ENCODE data around the gene AURKA.
"Not testable (repeated sequence)": the region's sequence is repeated elsewhere in the genome, so short reads cannot be mapped to it uniquely, and the experiment has no call there.

AURKA gene

GRCh38 chr20:56420940-56421688, 29.1 kb upstream of the AURKA start:
- no peak for DNase-seq

GRCh38 chr20:56420028-56420427, 28.0 kb upstream of the AURKA start:
- no peak for DNase-seq

GRCh38 chr20:56418385-56418861, 26.4 kb upstream of the AURKA start:
- DNase-seq = no peak

GRCh38 chr20:56417911-56418310, 25.9 kb upstream of the AURKA start:
- DNase-seq = no peak

- no peak for DNase-seq
These were observed 25.4 kb upstream of the AURKA start for GRCh38 chr20:56417402-56417801.

GRCh38 chr20:56414842-56415765, 23.1 kb upstream of the AURKA start:
- no peak for DNase-seq

GRCh38 chr20:56412949-56413348, 20.9 kb upstream of the AURKA start:
- no peak for DNase-seq

- DNase-seq = no peak
These were observed 20.4 kb upstream of the AURKA start for GRCh38 chr20:56412473-56412790.

- DNase-seq = no peak
These were observed 19.9 kb upstream of the AURKA start, which contains the start of gene CASS4 for GRCh38 chr20:56411759-56412472. CASS4 (plus strand) TSS chr20:56412260; CDS start chr20:56412459, 199 bp downstream.

- DNase-seq = not testable (repeated sequence)
These were observed 19.3 kb upstream of the AURKA start for GRCh38 chr20:56411287-56411686.

- DNase-seq = no peak
These were observed 17.9 kb upstream of the AURKA start for GRCh38 chr20:56409956-56410355.

GRCh38 chr20:56409521-56409920, 17.5 kb upstream of the AURKA start:
- no peak for DNase-seq

- DNase-seq = no peak
These were observed 14.9 kb upstream of the AURKA start for GRCh38 chr20:56406910-56407309.

GRCh38 chr20:56405356-56405755, 13.3 kb upstream of the AURKA start:
- DNase-seq = not testable (repeated sequence)

GRCh38 chr20:56403465-56403864, 11.4 kb upstream of the AURKA start:
- no peak for DNase-seq

- peak; percentile 51 for DNase-seq
These were observed 8.1 kb upstream of the AURKA start for GRCh38 chr20:56400001-56400640.

GRCh38 chr20:56395166-56395565, 3.2 kb upstream of the AURKA start:
- no peak for DNase-seq

GRCh38 chr20:56393653-56394052, 1.6 kb upstream of the AURKA start:
- DNase-seq = no peak

GRCh38 chr20:56392881-56393482, 967 bp upstream of the AURKA start:
- peak; percentile 49 for DNase-seq

GRCh38 chr20:56391596-56392131, 351 bp downstream of the AURKA start:
- DNase-seq = no peak

GRCh38 chr20:56391037-56391436, 978 bp downstream of the AURKA start:
- DNase-seq = peak; percentile 15

GRCh38 chr20:56390396-56390795, 1.6 kb downstream of the AURKA start:
- DNase-seq = not testable (repeated sequence)
